SU-DHL-6 (cell line): ENCODE data around the gene WNT10A.

Experiments used
- H2AFZ ChIP-seq: fragments of 200-600 bp; sonication (generic); 2 replicates; pipeline ENCODE4 v1.6.1; 2014; ENCODE audit warnings: low read depth, mild to moderate bottlenecking, moderate library complexity, mixed read lengths, antibody characterized with exemption, low read length; ENCODE audit not compliant: severe bottlenecking
- H3F3A ChIP-seq: fragments of 200-600 bp; shearing (Covaris generic); 2 replicates; pipeline ENCODE4 v1.6.0; 2016; ENCODE audit warnings: antibody characterized with exemption, mild to moderate bottlenecking; ENCODE audit not compliant: insufficient read depth
- H3K27ac ChIP-seq: fragments of 200-600 bp; sonication (generic); 2 replicates; pipeline ENCODE4 v1.5.1; 2016; ENCODE audit warnings: low read depth, mild to moderate bottlenecking, low read length, moderate library complexity, mixed read lengths
- H3K27me3 ChIP-seq: fragments of 200-600 bp; sonication (generic), shearing (Covaris generic); 2 replicates; pipeline ENCODE4 v1.6.0; 2014; ENCODE audit warnings: mild to moderate bottlenecking, low read length
- H3K36me3 ChIP-seq: fragments of 200-600 bp; sonication (generic); 2 replicates; pipeline ENCODE4 v1.6.1; 2014; ENCODE audit warnings: mild to moderate bottlenecking, low read length, mixed read lengths
- H3K4me2 ChIP-seq: fragments of 300-600, 200-600 bp; shearing (Covaris generic), sonication (generic); 2 replicates; pipeline ENCODE4 v1.6.0; 2014; ENCODE audit warnings: low read length, low read depth, mild to moderate bottlenecking; ENCODE audit not compliant: poor library complexity, severe bottlenecking
- H3K4me3 ChIP-seq: fragments of 200-600 bp; sonication (generic); 2 replicates; pipeline ENCODE4 v1.5.1; 2014; ENCODE audit warnings: antibody characterized with exemption, low read length, mild to moderate bottlenecking, mixed read lengths; ENCODE audit not compliant: insufficient read depth, poor library complexity, severe bottlenecking
- H3K79me2 ChIP-seq: fragments of 200-600 bp; sonication (generic); 2 replicates; pipeline ENCODE4 v1.6.1; 2014; ENCODE audit warnings: mild to moderate bottlenecking, low read length, moderate library complexity; ENCODE audit not compliant: insufficient read depth
- H3K9ac ChIP-seq: fragments of 200-600 bp; sonication (generic); 2 replicates; pipeline ENCODE4 v1.7.0; 2014; ENCODE audit warnings: mild to moderate bottlenecking, low read length
- H3K9me2 ChIP-seq: fragments of 200-600 bp; sonication (generic); replicated peaks from 2 replicates; pipeline ENCODE4 v1.6.1; 2014; ENCODE audit warnings: low read length; ENCODE audit not compliant: insufficient read depth
- H3K9me3 ChIP-seq: fragments of 200-600 bp; sonication (generic); 2 replicates; pipeline ENCODE4 v1.6.1; 2014; ENCODE audit warnings: low read length, mixed read lengths; ENCODE audit not compliant: insufficient read depth
- H4K20me1 ChIP-seq: fragments of 200-600 bp; sonication (generic); 2 replicates; pipeline ENCODE4 v1.6.1; 2014; ENCODE audit warnings: low read depth, mild to moderate bottlenecking, antibody characterized with exemption, low read length, moderate library complexity, mixed read lengths
- EZH2phosphoT487 ChIP-seq: fragments of 200-600 bp; sonication (generic), shearing (Covaris generic); conservative IDR thresholded peaks from 2 replicates; pipeline ENCODE4 v1.6.1; 2018; ENCODE audit warnings: mild to moderate bottlenecking, antibody characterized with exemption, low read length, moderate library complexity, mixed read lengths
- TF ChIP-seq, protein P1 (sequence below): fragments of 200-600 bp; sonication (generic); IDR thresholded peaks from one replicate; pipeline ENCODE4 v1.5.1; 2017; ENCODE audit warnings: antibody characterized with exemption, mild to moderate bottlenecking, low read length, moderate library complexity; ENCODE audit not compliant: insufficient read depth, poor library complexity, severe bottlenecking

The WNT10A gene

DNA sequence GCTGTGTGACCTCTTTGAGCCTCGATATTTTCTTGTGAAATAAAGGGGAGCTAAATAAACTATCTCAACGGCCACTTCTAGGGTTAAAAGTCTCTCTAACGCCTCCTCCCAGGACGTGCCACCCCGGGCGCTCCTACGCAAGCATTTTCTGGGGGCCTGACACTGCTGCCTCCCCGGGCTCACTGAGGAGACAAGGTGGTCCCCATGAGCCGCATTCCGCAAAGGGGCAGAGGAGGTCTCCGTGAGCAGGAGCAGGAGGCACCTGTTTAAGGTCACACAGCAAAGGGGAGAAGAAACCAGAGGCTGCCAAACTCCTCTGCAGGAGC lies 913 bp upstream of the WNT10A start:
- Histone ChIP-seq H2AFZ (peak overlapping the region; percentile 2), H3K27ac (peak overlapping the region; percentile 98), H3K79me2 (peaks cover 25% of the 10 kb centered on the region; the same call in 1 of the 2 replicates), H4K20me1 (no peaks in the 10 kb centered on the region), H3K4me3 (peak overlapping the region; percentile 29), H3K36me3 (no peaks in the 10 kb centered on the region), H3K4me2 (peak overlapping the region; percentile 82), H3K27me3 (no peaks in the 10 kb centered on the region), H3K9me3 (no peaks in the 10 kb centered on the region), H3F3A (peaks cover 41% of the 10 kb centered on the region), H3K9ac (peak overlapping the region; percentile 92), H3K9me2 (no peaks in the 10 kb centered on the region)
- TF ChIP-seq, protein P1, sequence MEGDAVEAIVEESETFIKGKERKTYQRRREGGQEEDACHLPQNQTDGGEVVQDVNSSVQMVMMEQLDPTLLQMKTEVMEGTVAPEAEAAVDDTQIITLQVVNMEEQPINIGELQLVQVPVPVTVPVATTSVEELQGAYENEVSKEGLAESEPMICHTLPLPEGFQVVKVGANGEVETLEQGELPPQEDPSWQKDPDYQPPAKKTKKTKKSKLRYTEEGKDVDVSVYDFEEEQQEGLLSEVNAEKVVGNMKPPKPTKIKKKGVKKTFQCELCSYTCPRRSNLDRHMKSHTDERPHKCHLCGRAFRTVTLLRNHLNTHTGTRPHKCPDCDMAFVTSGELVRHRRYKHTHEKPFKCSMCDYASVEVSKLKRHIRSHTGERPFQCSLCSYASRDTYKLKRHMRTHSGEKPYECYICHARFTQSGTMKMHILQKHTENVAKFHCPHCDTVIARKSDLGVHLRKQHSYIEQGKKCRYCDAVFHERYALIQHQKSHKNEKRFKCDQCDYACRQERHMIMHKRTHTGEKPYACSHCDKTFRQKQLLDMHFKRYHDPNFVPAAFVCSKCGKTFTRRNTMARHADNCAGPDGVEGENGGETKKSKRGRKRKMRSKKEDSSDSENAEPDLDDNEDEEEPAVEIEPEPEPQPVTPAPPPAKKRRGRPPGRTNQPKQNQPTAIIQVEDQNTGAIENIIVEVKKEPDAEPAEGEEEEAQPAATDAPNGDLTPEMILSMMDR: no peak
- no peak for TF ChIP-seq EZH2phosphoT487

DNA sequence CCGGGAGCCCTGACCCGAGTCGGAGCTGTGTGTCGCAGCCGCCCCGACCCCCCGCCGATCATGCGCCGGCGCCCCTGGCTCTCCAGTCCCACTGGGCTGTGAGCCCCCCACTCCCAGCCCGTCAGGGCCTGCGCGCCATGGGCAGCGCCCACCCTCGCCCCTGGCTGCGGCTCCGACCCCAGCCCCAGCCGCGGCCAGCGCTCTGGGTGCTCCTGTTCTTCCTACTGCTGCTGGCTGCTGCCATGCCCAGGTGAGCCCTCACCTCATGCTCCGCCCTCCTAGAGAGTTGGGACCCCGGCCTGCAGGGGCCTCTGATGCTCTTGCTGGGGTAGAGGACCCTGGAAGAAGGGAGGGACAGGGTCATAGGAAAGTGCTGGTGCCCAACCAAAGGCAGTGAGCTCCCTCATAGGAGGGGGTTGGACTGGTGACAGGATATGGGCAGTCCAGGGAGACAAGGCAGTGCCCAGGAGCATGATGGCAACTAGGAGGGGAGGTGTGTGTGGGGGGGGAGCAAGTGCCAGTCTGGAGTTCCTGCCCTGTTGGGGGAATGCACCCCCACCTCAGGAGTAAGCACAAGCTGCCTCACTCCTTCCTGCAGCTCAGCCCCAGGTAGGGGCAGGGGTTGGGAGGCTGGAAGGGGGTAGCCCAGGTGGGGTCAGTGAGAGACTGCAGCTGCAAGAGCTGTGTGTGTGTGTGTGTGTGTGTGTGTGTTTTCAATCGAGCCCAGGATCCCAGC lies 375 bp downstream of the WNT10A start:
- H3K9me3 ChIP-seq: no peaks in the 10 kb centered on the region
- no peak overlapping the region for H2AFZ ChIP-seq
- peaks cover 25% of the 10 kb centered on the region; the same call in 1 of the 2 replicates for H3K79me2 ChIP-seq
- H3K27me3 ChIP-seq: no peaks in the 10 kb centered on the region
- H4K20me1 ChIP-seq: no peaks in the 10 kb centered on the region
- H3K4me3 ChIP-seq: peak overlapping the region; percentile 68
- H3K27ac ChIP-seq: peak overlapping the region; percentile 98
- peak overlapping the region; percentile 92 for H3K9ac ChIP-seq
- H3K9me2 ChIP-seq: no peaks in the 10 kb centered on the region
- TF ChIP-seq EZH2phosphoT487: no peak
- TF ChIP-seq, protein P1: no peak
- peak overlapping the region; percentile 82 for H3K4me2 ChIP-seq
- no peaks in the 10 kb centered on the region for H3K36me3 ChIP-seq
- H3F3A ChIP-seq: peaks cover 52% of the 10 kb centered on the region

DNA sequence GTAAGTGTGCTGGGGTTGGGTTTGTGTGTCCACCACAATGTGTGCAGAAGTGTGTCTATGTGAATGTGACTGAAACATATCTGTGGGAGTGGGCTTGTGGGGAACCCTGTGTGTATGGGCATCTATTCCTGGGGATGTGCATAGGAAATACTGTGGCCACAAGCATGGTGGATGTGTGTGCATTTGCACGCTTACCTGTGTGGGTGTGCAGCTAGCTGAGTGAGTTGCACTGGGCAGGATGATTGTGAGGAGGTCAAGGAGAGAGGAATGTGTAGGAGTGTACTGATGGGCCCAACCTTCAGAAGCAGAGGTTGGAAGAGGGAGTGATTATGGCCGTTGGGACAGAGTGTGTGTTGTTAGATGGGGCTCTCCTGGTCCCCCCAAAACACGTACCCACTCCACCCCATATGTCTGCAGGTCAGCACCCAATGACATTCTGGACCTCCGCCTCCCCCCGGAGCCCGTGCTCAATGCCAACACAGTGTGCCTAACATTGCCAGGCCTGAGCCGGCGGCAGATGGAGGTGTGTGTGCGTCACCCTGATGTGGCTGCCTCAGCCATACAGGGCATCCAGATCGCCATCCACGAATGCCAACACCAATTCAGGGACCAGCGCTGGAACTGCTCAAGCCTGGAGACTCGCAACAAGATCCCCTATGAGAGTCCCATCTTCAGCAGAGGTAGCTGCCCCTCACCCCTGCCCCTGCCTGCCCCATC lies 1.2 kb downstream of the WNT10A start:
- Histone ChIP-seq H3F3A (peaks cover 57% of the 10 kb centered on the region), H3K9me3 (no peaks in the 10 kb centered on the region), H3K27ac (peak overlapping the region; percentile 98), H3K9ac (peak overlapping the region; percentile 92), H3K4me3 (peak overlapping the region; percentile 68), H3K27me3 (no peaks in the 10 kb centered on the region), H3K4me2 (peak overlapping the region; percentile 82), H2AFZ (no peak overlapping the region), H3K9me2 (no peaks in the 10 kb centered on the region), H3K36me3 (no peaks in the 10 kb centered on the region), H4K20me1 (no peaks in the 10 kb centered on the region), H3K79me2 (peaks cover 25% of the 10 kb centered on the region; the same call in 1 of the 2 replicates)
- no peak for TF ChIP-seq EZH2phosphoT487
- TF ChIP-seq, protein P1: no peak
